Neural progenitor cell (in vitro differentiated cells): ENCODE data around the gene TDG. TPM values are rescaled to one million over a fixed set of nuclear protein-coding genes. Genes with fewer than 3 reads are reported as not detected.

Experiments used
- DNase-seq: peaks from one replicate; pipeline ENCODE4 v3.0.0-alpha.2; 2016; ENCODE audit warnings: low spot score
- H2AFZ ChIP-seq: fragments of 200-600 bp; sonication (generic); replicated peaks from 2 replicates; pipeline ENCODE4 v1.6.1; 2016; ENCODE audit warnings: antibody characterized with exemption
- H3F3A ChIP-seq: fragments of 200-600 bp; sonication (generic); 2 replicates; pipeline ENCODE4 v1.6.1; 2016; ENCODE audit warnings: antibody characterized with exemption, low read depth
- H3K27ac ChIP-seq: fragments of 200-600 bp; sonication (generic); 2 replicates; pipeline ENCODE4 v1.5.1; 2016; ENCODE audit warnings: mild to moderate bottlenecking
- H3K27me3 ChIP-seq: fragments of 200-600 bp; sonication (generic); 2 replicates; pipeline ENCODE4 v1.6.1; 2016; ENCODE audit warnings: mild to moderate bottlenecking, moderate library complexity
- H3K36me3 ChIP-seq: fragments of 200-600 bp; sonication (generic); 2 replicates; pipeline ENCODE4 v1.5.1; 2016
- H3K4me1 ChIP-seq: fragments of 200-600 bp; sonication (generic); 2 replicates; pipeline ENCODE4 v1.6.1; 2016; ENCODE audit warnings: mixed run types
- H3K4me2 ChIP-seq: fragments of 200-600 bp; sonication (generic); 2 replicates; pipeline ENCODE4 v1.6.1; 2016
- H3K4me3 ChIP-seq: fragments of 200-600 bp; sonication (generic); 2 replicates; pipeline ENCODE4 v1.5.1; 2016
- H3K79me2 ChIP-seq: fragments of 200-600 bp; sonication (generic); 2 replicates; pipeline ENCODE4 v1.6.1; 2016; ENCODE audit warnings: low read depth
- H3K9ac ChIP-seq: fragments of 200-600 bp; sonication (generic); 2 replicates; pipeline ENCODE4 v1.6.1; 2016
- H3K9me3 ChIP-seq: fragments of 200-600 bp; sonication (generic); 2 replicates; pipeline ENCODE4 v1.5.1; 2016; ENCODE audit warnings: low read depth
- H4K20me1 ChIP-seq: fragments of 200-600 bp; sonication (generic); 2 replicates; pipeline ENCODE4 v1.6.1; 2016; ENCODE audit warnings: low read depth
- H3K27ac Mint-ChIP-seq: 3 replicates; pipeline ENCODE4 v1.8.0; 2021; ENCODE audit warnings: mixed read lengths
- H3K27me3 Mint-ChIP-seq: 2 replicates; pipeline ENCODE4 v1.8.0; 2022; ENCODE audit warnings: low read depth, mild to moderate bottlenecking, inconsistent platforms, moderate library complexity, mixed read lengths; ENCODE audit not compliant: insufficient read depth
- H3K36me3 Mint-ChIP-seq: 3 replicates; pipeline ENCODE4 v1.8.0; 2021; ENCODE audit warnings: mixed read lengths
- H3K4me1 Mint-ChIP-seq: 3 replicates; pipeline ENCODE4 v1.8.0; 2021; ENCODE audit warnings: mixed read lengths
- H3K4me3 Mint-ChIP-seq: 3 replicates; pipeline ENCODE4 v1.8.0; 2021; ENCODE audit warnings: mild to moderate bottlenecking, moderate library complexity, mixed read lengths
- H3K9me3 Mint-ChIP-seq: 3 replicates; pipeline ENCODE4 v1.8.0; 2020; ENCODE audit warnings: mixed read lengths
- CTCF ChIP-seq: fragments of 200-600 bp; sonication (generic); IDR thresholded peaks from 2 replicates; pipeline ENCODE4 v1.5.1; 2017; ENCODE audit warnings: antibody characterized with exemption, mild to moderate bottlenecking
- EZH2 ChIP-seq: fragments of 200-600 bp; sonication (generic); IDR thresholded peaks from 2 replicates; pipeline ENCODE4 v1.6.1; 2017; ENCODE audit warnings: antibody characterized with exemption, mild to moderate bottlenecking, moderate library complexity
- EZH2phosphoT487 ChIP-seq: fragments of 200-600 bp; sonication (generic); IDR thresholded peaks from 2 replicates; pipeline ENCODE4 v1.6.1; 2017; ENCODE audit warnings: antibody characterized with exemption
- total RNA-seq: library from RNA; depleted of rRNA; stranded (reverse); fragments of >200 nt; gene quantifications from 2 replicates; pipeline ENCODE4 v1.2.3, GENCODE V29; 2015; ENCODE audit warnings: low replicate concordance

TDG gene
- total RNA-seq, 1 donor from 2014 or later: 88.1 TPM

GRCh38 chr12:103965255-103965589 lies 450 bp upstream of the TDG start:
- peak overlapping the region; percentile 76 for H3K9ac ChIP-seq
- no peak for DNase-seq
- H3K27ac ChIP-seq: no peak overlapping the region
- Mint-ChIP-seq H3K9me3 (no peaks in the 10 kb centered on the region), H3K27me3 (peaks cover under 1% of the 10 kb centered on the region), H3K36me3 (peaks cover 7% of the 10 kb centered on the region), H3K4me3 (peak overlapping the region; percentile 97), H3K27ac (peak overlapping the region; percentile 98), H3K4me1 (peaks cover 29% of the 10 kb centered on the region)
- H3K9me3 ChIP-seq: no peaks in the 10 kb centered on the region
- no peaks in the 10 kb centered on the region for H3K36me3 ChIP-seq
- H3K4me2 ChIP-seq: peak overlapping the region; percentile 85
- peaks cover 17% of the 10 kb centered on the region for H4K20me1 ChIP-seq
- peaks cover 16% of the 10 kb centered on the region for H3F3A ChIP-seq
- peaks cover 81% of the 10 kb centered on the region for H3K79me2 ChIP-seq
- H3K4me3 ChIP-seq: peak overlapping the region; percentile 78
- peaks cover 16% of the 10 kb centered on the region for H3K4me1 ChIP-seq
- peak overlapping the region; percentile 87 for H2AFZ ChIP-seq
- no peaks in the 10 kb centered on the region for H3K27me3 ChIP-seq
- TF ChIP-seq EZH2phosphoT487: no peak
- TF ChIP-seq CTCF: no peak
- no peak for TF ChIP-seq EZH2

DNA sequence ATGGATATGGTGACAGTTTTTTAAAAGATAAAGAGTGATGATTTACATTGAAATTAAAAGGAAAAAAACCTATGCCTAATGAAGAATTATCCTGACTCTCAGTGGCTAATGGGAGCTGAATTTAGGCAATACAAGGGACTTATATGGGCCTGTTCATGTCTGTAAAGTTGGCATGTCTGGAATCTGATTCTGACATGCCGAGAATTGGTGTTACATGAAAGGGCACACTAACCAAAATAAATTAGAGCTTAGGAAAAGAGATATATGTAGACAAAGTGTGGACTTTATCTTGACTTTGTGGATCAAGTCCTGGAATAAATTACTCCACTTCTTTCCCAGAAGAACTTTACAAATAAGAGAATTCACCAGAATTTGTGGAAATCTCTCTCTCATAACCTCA lies 1.1 kb downstream of the TDG start:
- Mint-ChIP-seq H3K4me3 (peak overlapping the region; percentile 97), H3K27ac (peak overlapping the region; percentile 86), H3K9me3 (no peaks in the 10 kb centered on the region), H3K4me1 (peaks cover 29% of the 10 kb centered on the region), H3K36me3 (peaks cover 7% of the 10 kb centered on the region), H3K27me3 (no peaks in the 10 kb centered on the region)
- Histone ChIP-seq H3K9me3 (no peaks in the 10 kb centered on the region), H3K27ac (no peak overlapping the region), H3K4me1 (peaks cover 16% of the 10 kb centered on the region), H3K36me3 (no peaks in the 10 kb centered on the region), H3K9ac (peak overlapping the region; percentile 78), H3F3A (peaks cover 15% of the 10 kb centered on the region), H3K4me2 (peak overlapping the region; percentile 85), H4K20me1 (peaks cover 32% of the 10 kb centered on the region), H3K27me3 (no peaks in the 10 kb centered on the region), H2AFZ (no peak overlapping the region), H3K79me2 (peaks cover 96% of the 10 kb centered on the region), H3K4me3 (peak overlapping the region; percentile 78)
- TF ChIP-seq EZH2phosphoT487 (no peak), EZH2 (no peak), CTCF (no peak)
- DNase-seq: peak; percentile 10

GRCh38 chr12:103969391-103969790 lies 3.7 kb downstream of the TDG start:
- peaks cover 57% of the 10 kb centered on the region for H4K20me1 ChIP-seq
- no peaks in the 10 kb centered on the region for H3K9me3 ChIP-seq
- peaks cover 22% of the 10 kb centered on the region for H3K4me1 Mint-ChIP-seq
- H3K79me2 ChIP-seq: peaks cover 97% of the 10 kb centered on the region
- no peaks in the 10 kb centered on the region for H3K9me3 Mint-ChIP-seq
- DNase-seq: no peak
- H3K27me3 Mint-ChIP-seq: no peaks in the 10 kb centered on the region
- H3K4me2 ChIP-seq: no peak overlapping the region
- H3K9ac ChIP-seq: no peak overlapping the region
- H3K36me3 ChIP-seq: no peaks in the 10 kb centered on the region
- no peak overlapping the region for H3K27ac ChIP-seq
- no peak for TF ChIP-seq EZH2
- TF ChIP-seq EZH2phosphoT487: no peak
- no peak for TF ChIP-seq CTCF
- peaks cover 8% of the 10 kb centered on the region for H3K4me1 ChIP-seq
- no peak overlapping the region for H2AFZ ChIP-seq
- H3K27ac Mint-ChIP-seq: no peak overlapping the region
- peaks cover 9% of the 10 kb centered on the region for H3F3A ChIP-seq
- H3K36me3 Mint-ChIP-seq: peaks cover 9% of the 10 kb centered on the region
- H3K27me3 ChIP-seq: no peaks in the 10 kb centered on the region
- no peak overlapping the region for H3K4me3 ChIP-seq
- H3K4me3 Mint-ChIP-seq: no peak overlapping the region

DNA sequence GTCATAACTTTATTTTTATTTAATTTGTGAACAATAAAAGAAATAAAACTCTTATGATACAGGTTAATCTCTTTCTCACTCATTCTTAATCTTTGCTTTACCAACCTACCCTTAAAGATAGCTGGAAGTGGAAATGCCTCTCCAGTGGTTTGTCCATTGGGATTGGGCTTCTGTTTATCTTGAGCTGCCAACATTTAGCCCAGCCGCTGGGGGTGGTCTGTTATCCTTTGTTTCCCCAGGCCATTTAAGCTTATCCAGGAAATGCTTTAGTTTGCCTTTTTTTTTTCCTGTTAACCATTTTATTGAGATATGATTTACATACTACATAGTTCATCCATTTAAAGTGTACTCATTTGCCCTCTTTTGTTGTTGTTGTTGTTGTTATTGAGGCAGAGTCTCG lies 8.2 kb downstream of the TDG start:
- peaks cover 6% of the 10 kb centered on the region for H3K36me3 ChIP-seq

More for the DNA sequence above, 8.2 kb downstream of the TDG start:
- H3K4me2 ChIP-seq: no peak overlapping the region
- no peak overlapping the region for H3K27ac ChIP-seq
- H3K9me3 ChIP-seq: no peaks in the 10 kb centered on the region
- peaks cover 14% of the 10 kb centered on the region for H3K36me3 Mint-ChIP-seq
- no peaks in the 10 kb centered on the region for H3K27me3 ChIP-seq
- H3K4me3 ChIP-seq: no peak overlapping the region
- no peaks in the 10 kb centered on the region for H3K9me3 Mint-ChIP-seq
- TF ChIP-seq EZH2phosphoT487 (no peak), CTCF (no peak), EZH2 (no peak)
- H3F3A ChIP-seq: no peaks in the 10 kb centered on the region
- no peak overlapping the region for H2AFZ ChIP-seq
- H4K20me1 ChIP-seq: peaks cover 70% of the 10 kb centered on the region
- H3K4me3 Mint-ChIP-seq: no peak overlapping the region
- H3K4me1 Mint-ChIP-seq: no peaks in the 10 kb centered on the region
- H3K9ac ChIP-seq: no peak overlapping the region
- H3K27me3 Mint-ChIP-seq: no peaks in the 10 kb centered on the region
- peaks cover 96% of the 10 kb centered on the region for H3K79me2 ChIP-seq
- no peaks in the 10 kb centered on the region for H3K4me1 ChIP-seq
- H3K27ac Mint-ChIP-seq: no peak overlapping the region
- no peak for DNase-seq
